Neural crest cell (in vitro differentiated cells): ENCODE results near the gene SHB. TPM values are rescaled to one million over a fixed set of nuclear protein-coding genes. Genes with fewer than 3 reads are reported as not detected.

ENCODE experiments used
- DNase-seq: peaks from one replicate; pipeline ENCODE4 v3.0.0; 2021; ENCODE audit warnings: low read depth, mixed read lengths, low spot score
- H3K27ac Mint-ChIP-seq: one replicate; pipeline ENCODE4 v1.8.0; 2021; ENCODE audit warnings: mild to moderate bottlenecking, mixed read lengths; ENCODE audit not compliant: unreplicated experiment
- H3K27me3 Mint-ChIP-seq: 2 replicates; pipeline ENCODE4 v1.8.0; 2021; ENCODE audit warnings: low read depth, mild to moderate bottlenecking, mixed read lengths
- H3K36me3 Mint-ChIP-seq: 2 replicates; pipeline ENCODE4 v1.8.0; 2021; ENCODE audit warnings: low read depth, mild to moderate bottlenecking, mixed read lengths
- H3K4me1 Mint-ChIP-seq: 2 replicates; pipeline ENCODE4 v1.8.0; 2021; ENCODE audit warnings: mixed read lengths
- H3K4me3 Mint-ChIP-seq: one replicate; pipeline ENCODE4 v1.8.0; 2021; ENCODE audit warnings: mild to moderate bottlenecking, mixed read lengths
- H3K9me3 Mint-ChIP-seq: 2 replicates; pipeline ENCODE4 v1.8.0; 2021; ENCODE audit warnings: mixed read lengths
- CTCF ChIP-seq: fragments of 200-600 bp; sonication (generic); conservative IDR thresholded peaks from 2 replicates; pipeline ENCODE4 v1.5.0; 2021; ENCODE audit warnings: antibody characterized with exemption, mild to moderate bottlenecking
- total RNA-seq: library from RNA; stranded (reverse); gene quantifications from 2 replicates; pipeline ENCODE4 v1.2.1, GENCODE V29; 2021

SHB gene
- total RNA-seq, 1 donor from 2014 or later, result 4.6 TPM

GRCh38 chr9:38015266-38015665 is 53.8 kb downstream of the SHB start:
- no peak overlapping the region for H3K4me3 Mint-ChIP-seq
- no peak for DNase-seq

GRCh38 chr9:38012767-38013450 is 56.1 kb downstream of the SHB start:
- no peaks in the 10 kb centered on the region for H3K36me3 Mint-ChIP-seq
- no peak for DNase-seq
- H3K4me3 Mint-ChIP-seq, result no peak overlapping the region
- no peak for TF ChIP-seq CTCF
- H3K4me1 Mint-ChIP-seq, result peaks cover 48% of the 10 kb centered on the region
- no peak overlapping the region for H3K27ac Mint-ChIP-seq
- H3K9me3 Mint-ChIP-seq, result no peaks in the 10 kb centered on the region
- H3K27me3 Mint-ChIP-seq, result no peaks in the 10 kb centered on the region

More at GRCh38 chr9:38015266-38015665, 53.8 kb downstream of the SHB start:
- H3K4me1 Mint-ChIP-seq, result peaks cover 56% of the 10 kb centered on the region
- no peaks in the 10 kb centered on the region for H3K9me3 Mint-ChIP-seq
- H3K27ac Mint-ChIP-seq, result no peak overlapping the region
- H3K36me3 Mint-ChIP-seq, result no peaks in the 10 kb centered on the region
- no peaks in the 10 kb centered on the region for H3K27me3 Mint-ChIP-seq
- no peak for TF ChIP-seq CTCF

GRCh38 chr9:38011991-38012390 is 57.0 kb downstream of the SHB start:
- no peak for TF ChIP-seq CTCF
- Mint-ChIP-seq H3K4me3 (no peak overlapping the region), H3K36me3 (no peaks in the 10 kb centered on the region), H3K4me1 (peaks cover 48% of the 10 kb centered on the region), H3K27me3 (no peaks in the 10 kb centered on the region), H3K27ac (no peak overlapping the region), H3K9me3 (no peaks in the 10 kb centered on the region)
- no peak for DNase-seq

GRCh38 chr9:38010918-38011704 is 57.9 kb downstream of the SHB start:
- TF ChIP-seq CTCF, result no peak
- Mint-ChIP-seq H3K27me3 (no peaks in the 10 kb centered on the region), H3K9me3 (no peaks in the 10 kb centered on the region), H3K4me3 (no peak overlapping the region), H3K36me3 (no peaks in the 10 kb centered on the region), H3K4me1 (peaks cover 43% of the 10 kb centered on the region), H3K27ac (no peak overlapping the region)
- no peak for DNase-seq

- H3K27me3 Mint-ChIP-seq, result no peaks in the 10 kb centered on the region
- no peaks in the 10 kb centered on the region for H3K36me3 Mint-ChIP-seq
- peaks cover 32% of the 10 kb centered on the region for H3K4me1 Mint-ChIP-seq
- no peaks in the 10 kb centered on the region for H3K9me3 Mint-ChIP-seq
- no peak for DNase-seq
- H3K27ac Mint-ChIP-seq, result no peak overlapping the region
- no peak for TF ChIP-seq CTCF
- H3K4me3 Mint-ChIP-seq, result no peak overlapping the region
Measured at GRCh38 chr9:38009990-38010389, 59.0 kb downstream of the SHB start.
